BE2C (cell line): Measurements from ENCODE around the gene SYNGR1. TPM values are rescaled to one million over a fixed set of nuclear protein-coding genes. Genes with fewer than 3 reads are reported as not detected.
A peak's percentile ranks its signal among the peaks of the same experiment; 100 is the strongest.

Experiments used
- DNase-seq: peaks from one replicate; pipeline ENCODE4 v3.0.0-alpha.2; 2020
- H3K27me3 ChIP-seq: fragments of 250-450 bp; sonication (Bioruptor Pico); 2 replicates; pipeline ENCODE4 v1.5.1; 2020; ENCODE audit warnings: mild to moderate bottlenecking
- H3K36me3 ChIP-seq: fragments of 250-450 bp; sonication (Bioruptor Pico); 2 replicates; pipeline ENCODE4 v1.5.1; 2020; ENCODE audit warnings: mild to moderate bottlenecking
- H3K4me1 ChIP-seq: fragments of 250-450 bp; sonication (Bioruptor Pico); 2 replicates; pipeline ENCODE4 v1.5.1; 2020
- H3K4me3 ChIP-seq: 2 replicates; pipeline ENCODE4 v1.5.1; 2011; ENCODE audit warnings: low read depth, low read length
- H3K9me3 ChIP-seq: fragments of 250-450 bp; sonication (Bioruptor Pico); 2 replicates; pipeline ENCODE4 v1.5.1; 2020
- CTCF ChIP-seq: IDR thresholded peaks from 2 replicates; pipeline ENCODE4 v1.5.1; 2012; ENCODE audit warnings: mild to moderate bottlenecking, low read depth, low read length
- polyA plus RNA-seq: library from polyadenylated mRNA; unstranded; fragments of >200 nt; gene quantifications from one replicate; pipeline ENCODE4 v1.2.1, GENCODE V29; 2012; ENCODE audit warnings: low read depth, missing spikeins; ENCODE audit not compliant: insufficient read length, insufficient read depth

The SYNGR1 gene
- 42.1 TPM for polyA plus RNA-seq

- peak; percentile 37 for DNase-seq
- no peak for TF ChIP-seq CTCF
- peak within 1 kb of the TSS; percentile 83 for H3K4me3 ChIP-seq
- no peaks in the 10 kb centered on the region; the same call in 1 of the 2 replicates for H3K36me3 ChIP-seq
- H3K9me3 ChIP-seq = no peaks in the 10 kb centered on the region
- H3K27me3 ChIP-seq = no peaks in the 10 kb centered on the region
- peaks cover 16% of the 10 kb centered on the region for H3K4me1 ChIP-seq
Observed at GRCh38 chr22:39349967-39350726, at the start of gene SYNGR1. SYNGR1 (plus strand) TSS chr22:39349991; CDS start chr22:39350011, 20 bp downstream.

GRCh38 chr22:39300186-39300830 is 49.5 kb upstream of the SYNGR1 start:
- Histone ChIP-seq H3K9me3 (no peaks in the 10 kb centered on the region), H3K36me3 (no peaks in the 10 kb centered on the region), H3K4me3 (peak overlapping the region; percentile 43), H3K4me1 (peaks cover 5% of the 10 kb centered on the region; the same call in 1 of the 2 replicates), H3K27me3 (no peaks in the 10 kb centered on the region)
- no peak for TF ChIP-seq CTCF
- DNase-seq = peak; percentile 57

GRCh38 chr22:39301108-39301507 is 48.7 kb upstream of the SYNGR1 start:
- no peaks in the 10 kb centered on the region; the same call in 1 of the 2 replicates for H3K36me3 ChIP-seq
- no peaks in the 10 kb centered on the region for H3K9me3 ChIP-seq
- DNase-seq = no peak
- H3K4me3 ChIP-seq = no peak overlapping the region
- TF ChIP-seq CTCF = no peak
- no peaks in the 10 kb centered on the region for H3K27me3 ChIP-seq
- H3K4me1 ChIP-seq = peaks cover 5% of the 10 kb centered on the region; the same call in 1 of the 2 replicates

GRCh38 chr22:39301926-39302325 is 47.9 kb upstream of the SYNGR1 start:
- H3K27me3 ChIP-seq = no peaks in the 10 kb centered on the region
- no peak overlapping the region for H3K4me3 ChIP-seq
- no peak for DNase-seq
- TF ChIP-seq CTCF = no peak
- peaks cover 7% of the 10 kb centered on the region for H3K36me3 ChIP-seq
- H3K4me1 ChIP-seq = peaks cover 5% of the 10 kb centered on the region; the same call in 1 of the 2 replicates
- H3K9me3 ChIP-seq = no peaks in the 10 kb centered on the region

GRCh38 chr22:39302431-39302960 is 47.3 kb upstream of the SYNGR1 start:
- H3K4me3 ChIP-seq = no peak overlapping the region
- TF ChIP-seq CTCF = no peak
- H3K36me3 ChIP-seq = peaks cover 12% of the 10 kb centered on the region
- H3K27me3 ChIP-seq = no peaks in the 10 kb centered on the region
- H3K9me3 ChIP-seq = no peaks in the 10 kb centered on the region
- peaks cover 5% of the 10 kb centered on the region; the same call in 1 of the 2 replicates for H3K4me1 ChIP-seq
- no peak for DNase-seq

GRCh38 chr22:39303358-39303757 is 46.4 kb upstream of the SYNGR1 start:
- TF ChIP-seq CTCF = no peak
- peak; percentile 58 for DNase-seq
- no peak overlapping the region for H3K4me3 ChIP-seq
- H3K36me3 ChIP-seq = peaks cover 15% of the 10 kb centered on the region
- no peaks in the 10 kb centered on the region for H3K27me3 ChIP-seq
- no peaks in the 10 kb centered on the region for H3K9me3 ChIP-seq
- no peaks in the 10 kb centered on the region for H3K4me1 ChIP-seq
